Activated T-helper 2 cell treated with anti-CD3 and anti-CD28 coated beads, Interferon-gamma antibody, Interleukin-2, Interleukin-4, amounts not matched to agents 10 μg/mL and 5 μg/mL and 100 μg/mL, durations not matched to agents 14 hours and 24 hours and 36 hours (primary cell): ENCODE data around the gene ZNF665. TPM values are rescaled to one million over a fixed set of nuclear protein-coding genes. Genes with fewer than 3 reads are reported as not detected.
A peak's percentile ranks its signal among the peaks of the same experiment; 100 is the strongest.
"Not testable (repeated sequence)": the region's sequence is repeated elsewhere in the genome, so short reads cannot be mapped to it uniquely, and the experiment has no call there.

ENCODE experiments used
- DNase-seq: peaks from one replicate; pipeline ENCODE4 v3.0.0; 2021; ENCODE audit warnings: low spot score
- H3K27ac Mint-ChIP-seq: one replicate; pipeline ENCODE4 v1.8.0; 2021; ENCODE audit warnings: mixed read lengths
- H3K27me3 Mint-ChIP-seq: one replicate; pipeline ENCODE4 v1.8.0; 2021; ENCODE audit warnings: low read depth, mixed read lengths
- H3K36me3 Mint-ChIP-seq: one replicate; pipeline ENCODE4 v1.8.0; 2021; ENCODE audit warnings: low read depth, mixed read lengths
- H3K4me1 Mint-ChIP-seq: one replicate; pipeline ENCODE4 v1.8.0; 2021; ENCODE audit warnings: low read depth, mixed read lengths
- H3K4me3 Mint-ChIP-seq: one replicate; pipeline ENCODE4 v1.8.0; 2021; ENCODE audit warnings: low read depth, mild to moderate bottlenecking, moderate library complexity, mixed read lengths
- H3K9me3 Mint-ChIP-seq: one replicate; pipeline ENCODE4 v1.8.0; 2021; ENCODE audit warnings: mixed read lengths
- intact Hi-C: fragments of 100-400 bp; cut with micrococcal nuclease; formaldehyde crosslinking; loops from one replicate; pipeline ENCODE4 v1.15.1; 2023
- total RNA-seq: library from RNA; stranded (reverse); gene quantifications from 2 replicates; pipeline ENCODE4 v1.2.3, GENCODE V29; 2022

The ZNF665 gene
- total RNA-seq, 1 donor from 2014 or later: 2.1 TPM

DNA sequence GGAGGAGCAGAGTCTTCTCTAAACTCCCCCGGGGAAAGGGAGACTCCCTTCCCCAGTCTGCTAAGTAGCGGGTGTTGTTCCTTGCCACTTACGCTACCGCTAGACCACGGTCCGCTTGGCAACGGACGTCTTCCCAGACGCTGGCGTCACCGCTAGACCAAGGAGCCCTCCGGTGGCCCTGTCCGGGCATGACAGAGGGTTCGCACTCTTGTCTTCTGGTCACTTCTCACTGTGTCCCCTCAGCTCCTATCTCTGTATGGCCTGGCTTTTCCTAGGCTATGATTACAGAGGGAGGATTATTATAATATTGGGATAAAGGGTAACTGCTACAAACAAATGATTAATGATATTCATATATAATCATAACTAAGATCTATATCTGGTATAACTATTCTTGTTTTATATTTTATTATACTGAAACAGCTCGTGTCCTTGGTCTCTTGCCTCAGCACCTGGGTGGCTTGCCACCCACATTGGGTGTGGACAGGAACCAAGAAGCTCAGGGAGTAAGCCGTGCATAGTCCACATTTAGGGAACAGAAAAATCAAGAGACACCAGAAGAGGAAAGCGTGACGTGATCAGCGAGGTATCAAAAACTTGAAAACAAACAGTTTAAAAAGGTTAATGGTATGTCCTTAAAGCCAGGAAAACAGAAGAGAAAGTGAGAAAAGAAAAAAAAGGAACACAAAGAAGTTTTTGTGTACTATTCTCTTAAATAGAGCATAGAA lies 7.8 kb downstream of the ZNF665 start:
- not testable (repeated sequence) for DNase-seq, H3K4me1 Mint-ChIP-seq, H3K4me3 Mint-ChIP-seq

DNA sequence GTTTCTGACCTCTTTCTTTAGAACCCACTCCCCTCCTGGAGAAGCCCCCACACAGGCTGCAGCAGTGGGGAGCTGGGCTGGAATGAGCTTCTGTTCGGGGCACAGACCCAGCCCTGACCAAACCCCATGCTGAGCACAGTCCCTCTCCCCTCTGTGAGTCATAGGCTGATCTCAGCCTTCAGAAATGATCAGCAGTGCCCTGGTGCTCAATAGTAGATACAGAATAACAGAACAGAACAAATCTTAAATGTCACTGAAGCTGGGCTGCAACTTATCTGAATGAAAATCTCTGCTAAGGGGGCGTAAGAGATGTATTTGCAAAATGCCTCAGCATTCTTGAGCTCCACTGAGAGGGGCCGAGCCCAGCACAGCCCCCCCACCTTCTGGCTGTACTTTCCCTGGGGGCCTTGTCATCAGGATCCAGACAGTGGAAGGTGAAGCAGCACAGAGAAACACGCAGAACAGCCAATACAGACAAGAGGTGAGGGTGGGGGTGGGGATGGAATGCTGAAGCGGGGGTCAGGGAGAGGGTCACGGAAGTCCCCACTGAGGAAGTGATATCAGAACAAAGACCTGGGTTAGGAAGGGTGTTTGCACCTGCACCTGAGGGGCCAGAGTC lies 9.9 kb downstream of the ZNF665 start:
- intact Hi-C loops: no loop called here
- Mint-ChIP-seq H3K4me3 (no peak overlapping the region), H3K4me1 (no peaks in the 10 kb centered on the region), H3K27me3 (no peaks in the 10 kb centered on the region), H3K27ac (no peak overlapping the region), H3K9me3 (peaks cover 44% of the 10 kb centered on the region), H3K36me3 (peaks cover 52% of the 10 kb centered on the region)
- no peak for DNase-seq

More for the DNA sequence above, 7.8 kb downstream of the ZNF665 start:
- H3K27me3 Mint-ChIP-seq, intact Hi-C loops, H3K27ac Mint-ChIP-seq: not testable (repeated sequence)
- H3K36me3 Mint-ChIP-seq: peaks cover 50% of the 10 kb centered on the region
- H3K9me3 Mint-ChIP-seq: peaks cover 45% of the 10 kb centered on the region

DNA sequence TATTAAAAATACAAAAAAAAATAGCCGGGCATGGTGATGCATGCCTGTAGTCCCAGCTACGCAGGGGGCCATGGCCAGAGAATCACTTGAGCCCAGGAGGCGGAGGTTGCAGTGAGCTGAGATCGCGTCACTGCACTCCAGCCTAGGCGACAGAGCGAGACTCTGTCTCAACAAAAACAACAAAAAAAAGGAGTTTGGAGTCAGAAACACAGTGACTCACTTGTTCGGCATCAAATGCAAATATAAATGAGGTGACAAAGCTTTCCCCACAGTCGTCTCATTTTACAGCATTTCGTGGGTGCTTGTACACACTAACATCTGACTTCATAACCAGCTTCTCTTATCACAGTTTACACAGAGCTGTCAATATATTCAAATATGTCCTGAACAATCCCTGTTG lies 11.0 kb downstream of the ZNF665 start:
- no peak overlapping the region for H3K4me3 Mint-ChIP-seq
- H3K36me3 Mint-ChIP-seq: peaks cover 58% of the 10 kb centered on the region

DNA sequence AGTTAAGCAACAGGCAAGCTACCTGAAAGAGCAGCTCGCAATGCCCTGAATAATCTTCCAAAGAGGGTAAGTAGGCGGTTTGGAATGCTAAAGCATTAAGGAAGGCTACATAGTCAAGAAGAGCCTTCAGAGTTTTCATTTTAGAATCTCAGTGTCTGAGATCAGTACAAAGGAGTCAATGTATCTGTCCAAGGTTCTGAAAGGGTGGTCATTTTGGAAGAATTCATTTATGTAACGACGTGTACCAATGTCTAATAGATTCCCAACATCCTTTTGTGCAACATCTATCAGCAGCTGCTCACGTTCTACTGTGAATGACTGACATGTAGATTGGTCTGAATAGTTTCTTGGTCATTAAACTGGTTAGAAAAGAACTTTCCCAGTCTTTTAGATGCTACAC lies 15.2 kb downstream of the ZNF665 start:
- H3K9me3 Mint-ChIP-seq: peaks cover 67% of the 10 kb centered on the region
- H3K36me3 Mint-ChIP-seq: peaks cover 50% of the 10 kb centered on the region
- intact Hi-C loops: no loop called here
- no peak overlapping the region for H3K4me3 Mint-ChIP-seq
- no peak for DNase-seq
- H3K4me1 Mint-ChIP-seq: no peaks in the 10 kb centered on the region
- no peak overlapping the region for H3K27ac Mint-ChIP-seq
- no peaks in the 10 kb centered on the region for H3K27me3 Mint-ChIP-seq

More for the DNA sequence above, 11.0 kb downstream of the ZNF665 start:
- no peak for DNase-seq
- intact Hi-C loops: no loop called here
- Mint-ChIP-seq H3K9me3 (peaks cover 55% of the 10 kb centered on the region), H3K4me1 (no peaks in the 10 kb centered on the region), H3K27ac (no peak overlapping the region), H3K27me3 (no peaks in the 10 kb centered on the region)

GRCh38 chr19:53172889-53173288 lies 20.3 kb downstream of the ZNF665 start:
- peaks cover 17% of the 10 kb centered on the region for H3K36me3 Mint-ChIP-seq
- peaks cover 64% of the 10 kb centered on the region for H3K9me3 Mint-ChIP-seq
- H3K27me3 Mint-ChIP-seq: no peaks in the 10 kb centered on the region
- no peak overlapping the region for H3K27ac Mint-ChIP-seq
- H3K4me3 Mint-ChIP-seq: no peak overlapping the region
- intact Hi-C loops: no loop called here
- no peaks in the 10 kb centered on the region for H3K4me1 Mint-ChIP-seq
- DNase-seq: no peak

- Mint-ChIP-seq H3K27me3 (no peaks in the 10 kb centered on the region), H3K4me1 (no peaks in the 10 kb centered on the region), H3K4me3 (no peak overlapping the region), H3K27ac (no peak overlapping the region), H3K9me3 (peaks cover 56% of the 10 kb centered on the region), H3K36me3 (peaks cover 16% of the 10 kb centered on the region)
- intact Hi-C loops: no loop called here
- DNase-seq: no peak
Observed at GRCh38 chr19:53165691-53166091, 27.5 kb downstream of the ZNF665 start.

DNA sequence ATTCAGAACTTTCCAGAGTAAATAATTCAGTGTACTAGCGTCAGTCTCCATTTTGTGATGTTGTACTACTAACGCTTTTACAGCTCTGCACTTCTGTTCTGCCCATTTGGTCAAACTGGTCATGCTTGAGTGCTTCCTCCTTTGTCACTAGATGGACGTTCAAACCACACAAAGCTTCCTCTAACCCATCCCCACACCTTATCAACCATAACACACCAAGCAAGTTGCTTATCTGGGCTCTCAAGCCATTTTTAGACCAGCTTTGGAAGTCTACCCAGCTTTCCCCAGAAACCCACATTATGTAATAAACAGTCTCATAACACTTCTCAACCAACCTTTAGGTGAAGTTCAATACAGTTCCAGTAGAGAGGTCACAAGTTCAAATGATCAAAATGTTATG lies 32.0 kb downstream of the ZNF665 start:
- intact Hi-C loops: no loop called here
- peaks cover 10% of the 10 kb centered on the region for H3K4me1 Mint-ChIP-seq
- no peak overlapping the region for H3K27ac Mint-ChIP-seq
- no peak overlapping the region for H3K4me3 Mint-ChIP-seq
- peaks cover 52% of the 10 kb centered on the region for H3K9me3 Mint-ChIP-seq
- H3K27me3 Mint-ChIP-seq: no peaks in the 10 kb centered on the region
- DNase-seq: no peak
- H3K36me3 Mint-ChIP-seq: peaks cover 31% of the 10 kb centered on the region

DNA sequence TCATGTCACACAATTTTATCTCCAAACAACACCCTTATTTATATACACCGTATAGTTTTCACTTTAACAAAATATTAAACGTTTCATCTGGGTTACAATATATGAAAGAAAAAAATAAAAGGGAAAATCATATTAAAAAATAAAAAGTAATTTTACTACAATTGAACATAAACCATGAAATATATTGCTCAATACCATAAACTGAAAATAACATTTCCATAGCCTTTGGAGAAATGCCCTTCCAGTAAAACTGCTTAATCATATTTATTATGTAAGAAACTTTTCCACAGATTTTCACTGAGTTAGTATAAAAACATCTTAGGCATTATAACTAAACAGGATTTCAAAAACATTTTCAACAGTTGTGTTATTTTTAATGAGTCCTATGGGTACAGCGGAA lies 32.8 kb downstream of the ZNF665 start:
- peaks cover 28% of the 10 kb centered on the region for H3K36me3 Mint-ChIP-seq
- no peak for DNase-seq
- H3K9me3 Mint-ChIP-seq: peaks cover 44% of the 10 kb centered on the region
- no peak overlapping the region for H3K4me3 Mint-ChIP-seq
- intact Hi-C loops: no loop called here
- H3K4me1 Mint-ChIP-seq: peaks cover 10% of the 10 kb centered on the region
- H3K27ac Mint-ChIP-seq: no peak overlapping the region
- H3K27me3 Mint-ChIP-seq: no peaks in the 10 kb centered on the region

DNA sequence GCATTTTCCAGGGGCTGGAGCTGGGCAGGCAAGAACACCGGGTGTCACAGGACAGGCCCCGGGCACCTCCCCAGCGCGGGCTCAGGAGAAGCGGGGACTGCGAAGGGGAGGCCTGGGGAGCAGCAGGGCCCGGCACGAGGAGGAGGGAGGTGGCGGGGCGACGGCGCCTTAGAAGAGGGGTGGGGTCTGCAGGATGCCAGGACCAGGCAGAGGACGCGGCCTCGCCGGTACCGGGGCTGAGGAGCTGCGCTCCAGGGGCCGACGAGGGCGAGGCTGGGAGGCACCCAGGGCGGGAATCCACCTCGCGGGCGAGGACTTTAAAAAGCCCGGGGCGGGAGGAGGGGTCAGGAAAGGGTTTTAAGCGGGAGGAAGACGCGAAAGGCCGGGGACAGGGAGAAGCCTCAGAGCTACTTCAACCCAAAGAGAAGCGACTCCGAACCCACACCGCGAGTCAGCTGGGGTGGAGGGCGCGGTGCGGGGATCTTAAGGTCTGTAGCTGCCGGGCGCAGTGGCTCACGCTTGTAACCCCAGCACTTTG lies 35.0 kb downstream of the ZNF665 start:
- peak overlapping the region; percentile 81 for H3K4me3 Mint-ChIP-seq
- no peaks in the 10 kb centered on the region for H3K27me3 Mint-ChIP-seq
- intact Hi-C loops: loop anchor here (1.0 to 2.0 kb wide), 2 partner anchors 35 to 55 kb away; partner anchors contain the start of genes ZNF160 and ZNF665
- peaks cover 51% of the 10 kb centered on the region for H3K9me3 Mint-ChIP-seq
- H3K27ac Mint-ChIP-seq: peak overlapping the region; percentile 46
- peak; percentile 9 for DNase-seq
- peaks cover 10% of the 10 kb centered on the region for H3K4me1 Mint-ChIP-seq
- peaks cover 44% of the 10 kb centered on the region for H3K36me3 Mint-ChIP-seq

- Mint-ChIP-seq H3K27me3 (no peaks in the 10 kb centered on the region), H3K36me3 (peaks cover 49% of the 10 kb centered on the region), H3K4me1 (peaks cover 10% of the 10 kb centered on the region), H3K27ac (no peak overlapping the region), H3K9me3 (peaks cover 51% of the 10 kb centered on the region), H3K4me3 (peak overlapping the region; percentile 81)
- no peak for DNase-seq
- intact Hi-C loops: loop anchor here (1.0 to 2.0 kb wide), 2 partner anchors 36 to 55 kb away; partner anchors contain the start of genes ZNF160 and ZNF665
Observed at GRCh38 chr19:53157626-53158025, 35.5 kb downstream of the ZNF665 start.

- DNase-seq: no peak
- H3K36me3 Mint-ChIP-seq: peaks cover 53% of the 10 kb centered on the region
- peaks cover 48% of the 10 kb centered on the region for H3K9me3 Mint-ChIP-seq
- H3K27ac Mint-ChIP-seq: no peak overlapping the region
- H3K27me3 Mint-ChIP-seq: no peaks in the 10 kb centered on the region
- intact Hi-C loops: no loop called here
- peak overlapping the region; percentile 81 for H3K4me3 Mint-ChIP-seq
- H3K4me1 Mint-ChIP-seq: peaks cover 10% of the 10 kb centered on the region
Observed at GRCh38 chr19:53156850-53157249, 36.3 kb downstream of the ZNF665 start.

GRCh38 chr19:53147645-53148044 lies 45.5 kb downstream of the ZNF665 start:
- Mint-ChIP-seq H3K27ac (no peak overlapping the region), H3K9me3 (peaks cover 70% of the 10 kb centered on the region), H3K4me3 (no peak overlapping the region), H3K36me3 (peaks cover 82% of the 10 kb centered on the region), H3K27me3 (no peaks in the 10 kb centered on the region), H3K4me1 (no peaks in the 10 kb centered on the region)
- intact Hi-C loops: no loop called here
- DNase-seq: no peak

GRCh38 chr19:53140351-53140750 lies 52.8 kb downstream of the ZNF665 start:
- Mint-ChIP-seq H3K27me3 (no peaks in the 10 kb centered on the region), H3K27ac (no peak overlapping the region), H3K9me3 (peaks cover 69% of the 10 kb centered on the region), H3K4me1 (no peaks in the 10 kb centered on the region), H3K4me3 (no peak overlapping the region), H3K36me3 (peaks cover 51% of the 10 kb centered on the region)
- intact Hi-C loops: no loop called here
- no peak for DNase-seq
